Thyroid gland (tissue), 4 donors: ENCODE results near the gene F3.

Experiments used
- CTCF ChIP-seq, 6 experiments: fragments of 200-600 bp in 3 of 6; fragments of 450-650 bp in 3 of 6; sonication (generic) in 3 of 6; IDR thresholded peaks; one replicate each; pipeline ENCODE4 v1.5.1; 2016 to 2019; ENCODE audit warnings: antibody characterized with exemption in 6 of 6, mild to moderate bottlenecking in 2 of 6, inconsistent platforms in 1 of 6, moderate library complexity in 1 of 6
- POLR2A ChIP-seq, 2 donors: fragments of 450-650 bp; IDR thresholded peaks; one replicate each; pipeline ENCODE4 v1.6.1; 2017; ENCODE audit warnings: antibody characterized with exemption in 2 of 2, mild to moderate bottlenecking in 2 of 2, moderate library complexity in 1 of 2

- TF ChIP-seq POLR2A (IDR thresholded peaks at IDR 0.05) (no peak), CTCF (IDR thresholded peaks at IDR 0.05) (no peak)
These were observed 9.9 kb downstream of the F3 start for GRCh38 chr1:94531664-94532063.
